GM12878 (cell line): ENCODE results near the gene PARM1. TPM values are rescaled to one million over a fixed set of nuclear protein-coding genes. Genes with fewer than 3 reads are reported as not detected.

ENCODE experiments used
- ATAC-seq: fragments of 200-7000 bp; cut with Tn5 transposase; 3 replicates; pipeline ENCODE4 v1.9.1; 2020; ENCODE audit warnings: mild to moderate bottlenecking, moderate library complexity
- BruUV-seq: library from RNA; stranded (reverse); fragments of 400-500 nt; replicated peaks from 2 replicates; lab custom pipeline; 2021; lab: Mats Ljungman, UMichigan
- CTCF ChIA-PET: fragments of 300-600 bp; sonication (Branson Sonifier 250); formaldehyde crosslinking; extraction: SDS; loops from one replicate; lab custom pipeline; 2021; ENCODE audit warnings: inconsistent platforms; lab: Yijun Ruan, JAX
- POLR2A ChIA-PET: fragments of 350-600 bp; formaldehyde crosslinking; extraction: SDS; loops from one replicate; lab custom pipeline; 2021; ENCODE audit warnings: inconsistent platforms; lab: Charles Lee
- RAD21 ChIA-PET: fragments of 300-600 bp; sonication (Branson Sonifier 250); formaldehyde crosslinking; loops from one replicate; lab custom pipeline; 2023; ENCODE audit warnings: antibody characterized with exemption; ENCODE audit not compliant: unreplicated experiment; lab: Charles Lee
- SMC1A ChIA-PET: fragments of 300-600 bp; sonication (Branson Sonifier 250); formaldehyde crosslinking; loops from one replicate; lab custom pipeline; 2023; ENCODE audit not compliant: unreplicated experiment, uncharacterized antibody; lab: Charles Lee
- DNase-seq: peaks from one replicate; pipeline ENCODE4 v3.0.0-alpha.2; 2011; ENCODE audit warnings: low read depth, low spot score
- FAIRE-seq: peaks from 3 replicates; lab custom pipeline; 2011; peaks lifted over from hg19 to GRCh38; lab: Jason Lieb, UNC
- H2AFZ ChIP-seq: 2 replicates; pipeline ENCODE4 v1.6.0; 2011; ENCODE audit warnings: low read depth, low read length, control low read depth; ENCODE audit not compliant: control insufficient read depth
- H3K27ac ChIP-seq: 2 replicates; pipeline ENCODE4 v1.5.1; 2011; ENCODE audit warnings: control low read depth; ENCODE audit not compliant: control insufficient read depth, insufficient read depth
- H3K27me3 ChIP-seq, 2 experiments: replicated peaks in 1 of 2; 2 replicates each; pipeline versions ENCODE4 v1.6.0 to v1.6.1; 2011; ENCODE audit warnings: low read length in 1 of 2; ENCODE audit not compliant: control insufficient read depth in 2 of 2, insufficient read depth in 2 of 2
- H3K36me3 ChIP-seq, 2 experiments: 2 replicates each; pipeline ENCODE4 v1.5.1; 2011; ENCODE audit warnings: low read length in 1 of 2; ENCODE audit not compliant: control insufficient read depth in 2 of 2, insufficient read depth in 2 of 2
- H3K4me1 ChIP-seq: 2 replicates; pipeline ENCODE4 v1.6.1; 2011; ENCODE audit warnings: mild to moderate bottlenecking, low read length, moderate library complexity, mixed read lengths; ENCODE audit not compliant: control insufficient read depth, insufficient read depth
- H3K4me2 ChIP-seq: 2 replicates; pipeline ENCODE4 v1.6.0; 2011; ENCODE audit warnings: control low read depth; ENCODE audit not compliant: control insufficient read depth, insufficient read depth
- H3K4me3 ChIP-seq: fragments of 200-600 bp; sonication (generic); 2 replicates; pipeline ENCODE4 v1.5.1; 2016
- H3K79me2 ChIP-seq: 2 replicates; pipeline ENCODE4 v1.6.0; 2011; ENCODE audit warnings: low read length; ENCODE audit not compliant: control insufficient read depth, insufficient read depth
- H3K9ac ChIP-seq: 2 replicates; pipeline ENCODE4 v1.8.0; 2011; ENCODE audit warnings: low read length, control low read depth, mixed read lengths; ENCODE audit not compliant: control insufficient read depth, insufficient read depth
- H3K9me3 ChIP-seq: replicated peaks from 3 replicates; pipeline ENCODE4 v1.5.1; 2011; ENCODE audit warnings: mild to moderate bottlenecking, low read length; ENCODE audit not compliant: control insufficient read depth, insufficient read depth
- H4K20me1 ChIP-seq: 2 replicates; pipeline ENCODE4 v1.6.0; 2011; ENCODE audit not compliant: control insufficient read depth, insufficient read depth
- CREM ChIP-seq: IDR thresholded peaks from 2 replicates; pipeline ENCODE4 v1.6.1; 2014; ENCODE audit warnings: antibody characterized with exemption, low read depth
- CUX1 ChIP-seq: IDR thresholded peaks from 2 replicates; pipeline ENCODE4 v1.6.1; 2012; ENCODE audit warnings: improper control_type of control experiment, low read depth, low read length; ENCODE audit not compliant: insufficient replicate concordance
- E2F8 ChIP-seq: fragments of 450-650 bp; IDR thresholded peaks from 2 replicates; pipeline ENCODE4 v1.6.1; 2018; ENCODE audit warnings: mild to moderate bottlenecking, low read depth, moderate library complexity; ENCODE audit not compliant: partially characterized antibody
- PAX8 ChIP-seq: fragments of 450-650 bp; IDR thresholded peaks from 2 replicates; pipeline ENCODE4 v1.6.1; 2017; ENCODE audit warnings: mild to moderate bottlenecking, moderate library complexity
- RB1 ChIP-seq: fragments of 450-650 bp; formaldehyde crosslinking; IDR thresholded peaks from 2 replicates; pipeline ENCODE4 v1.6.1; 2017; ENCODE audit warnings: mild to moderate bottlenecking, borderline replicate concordance
- RBBP5 ChIP-seq: fragments of 200-600 bp; sonication (generic); conservative IDR thresholded peaks from 2 replicates; pipeline ENCODE4 v1.6.1; 2016
- RUNX3 ChIP-seq: IDR thresholded peaks from 2 replicates; pipeline ENCODE4 v1.6.1; 2012; ENCODE audit warnings: low read length, inconsistent platforms
- SIX5 ChIP-seq: IDR thresholded peaks from 2 replicates; pipeline ENCODE4 v1.6.1; 2011; ENCODE audit warnings: mild to moderate bottlenecking, low read depth, low read length, moderate library complexity; ENCODE audit not compliant: severe bottlenecking
- SMAD1 ChIP-seq: fragments of 450-650 bp; IDR thresholded peaks from 2 replicates; pipeline ENCODE4 v1.6.1; 2018; ENCODE audit warnings: mild to moderate bottlenecking, low read depth; ENCODE audit not compliant: partially characterized antibody
- ZNF274 ChIP-seq: IDR thresholded peaks from one replicate; pipeline ENCODE4 v1.8.0; 2011; ENCODE audit not compliant: insufficient read length, insufficient read depth
- WGBS: methylation state at CpG from one replicate; pipeline ENCODE4 v1.1.6; 2016; ENCODE audit warnings: low lambda C conversion rate; ENCODE audit not compliant: insufficient replicate concordance, insufficient coverage; ENCODE audit errors: missing lambda C conversion rate; 5-methylcytosine and 5-hydroxymethylcytosine counted together
- in situ Hi-C: fragments of 300-500 bp; cut with MboI; formaldehyde crosslinking; loops from 9 replicates; pipeline ENCODE4 v1.14.3; 2018; ENCODE audit warnings: mixed read lengths
- intact Hi-C: fragments of 100-400 bp; cut with micrococcal nuclease; formaldehyde crosslinking; loops from one replicate; pipeline ENCODE4 v1.14.2; 2022; ENCODE audit not compliant: unreplicated experiment
- polyA plus RNA-seq, 11 experiments: library from polyadenylated mRNA; depleted of rRNA in 4 of 11; unstranded in 6 of 11; stranded (reverse) in 5 of 11; fragments of >200 nt; fragmentation: Nextera tagmentation in 4 of 11; fragmentation: Illumina TruSeq in 1 of 11; extraction: Ambion mirVana in 4 of 11; extraction: Trizol in 1 of 11; gene quantifications; 1 replicate in 1 of 11; 2 replicates in 10 of 11; pipeline versions ENCODE4 v1.2.1 to v1.2.3, GENCODE V29; 2011 to 2016; ENCODE audit warnings: inconsistent platforms in 2 of 11, missing spikeins in 2 of 11, low read depth in 1 of 11
- total RNA-seq, 4 experiments: library from RNA; depleted of rRNA in 3 of 4; stranded (reverse); fragments of >200 nt in 3 of 4; fragmentation: Illumina TruSeq in 1 of 4; extraction: Trizol in 1 of 4; gene quantifications; 2 replicates each; pipeline versions ENCODE4 v1.2.1 to v1.2.3, GENCODE V29; 2013 to 2021

Gene PARM1
- total and polyA plus RNA-seq, 10 of the 15 experiments (the other 5 are each of a cell fraction or from before 2014, with no cell fraction given), result 13.9 to 56.2 (median 41.3) TPM

GRCh38 chr4:74886484-74886883 lies 46.4 kb upstream of the PARM1 start:
- H3K36me3 ChIP-seq, result no peaks in the 10 kb centered on the region
- BruUV-seq, result no TSS peak
- SMC1A ChIA-PET, result no interaction called here
- FAIRE-seq, result no peak
- H3K4me1 ChIP-seq, result no peaks in the 10 kb centered on the region
- no peak overlapping the region for H3K4me3 ChIP-seq
- WGBS, result 39% methylated on average over 4 of the region's 4 CpGs
- ATAC-seq, result no peak
- TF ChIP-seq ZNF274, result no peak
- no peak for TF ChIP-seq SMAD1
- TF ChIP-seq CREM, result no peak
- no peaks in the 10 kb centered on the region for H3K27me3 ChIP-seq
- H3K9ac ChIP-seq, result no peak overlapping the region
- RAD21 ChIA-PET, result no interaction called here
- CTCF ChIA-PET, result interaction anchor here (3.5 kb wide), 1 partner anchor 12 kb away, joined by 31 read pairs; no protein-coding TSS in a partner anchor
- H4K20me1 ChIP-seq, result no peaks in the 10 kb centered on the region
- no peaks in the 10 kb centered on the region for H3K9me3 ChIP-seq
- H2AFZ ChIP-seq, result no peak overlapping the region
- in situ Hi-C loops, result no loop called here
- H3K79me2 ChIP-seq, result no peaks in the 10 kb centered on the region
- no peak overlapping the region for H3K27ac ChIP-seq
- intact Hi-C loops, result no loop called here
- POLR2A ChIA-PET, result no interaction called here
- no peak overlapping the region for H3K4me2 ChIP-seq
- no peak for DNase-seq

GRCh38 chr4:74890341-74890740 lies 42.6 kb upstream of the PARM1 start:
- Histone ChIP-seq H4K20me1 (no peaks in the 10 kb centered on the region), H3K27ac (no peak overlapping the region), H3K9me3 (no peaks in the 10 kb centered on the region), H3K4me1 (no peaks in the 10 kb centered on the region), H2AFZ (no peak overlapping the region), H3K79me2 (no peaks in the 10 kb centered on the region), H3K27me3 (no peaks in the 10 kb centered on the region), H3K4me3 (no peak overlapping the region), H3K9ac (no peak overlapping the region), H3K36me3 (no peaks in the 10 kb centered on the region), H3K4me2 (no peak overlapping the region)
- no peak for ATAC-seq
- WGBS, result 19% methylated on average over 5 of the region's 5 CpGs
- intact Hi-C loops (no loop called here), in situ Hi-C loops (no loop called here)
- ChIA-PET POLR2A (no interaction called here), CTCF (no interaction called here), RAD21 (interaction anchor here (0.7 kb wide), 1 partner anchor 16 kb away, joined by 4 read pairs; no protein-coding TSS in a partner anchor), SMC1A (no interaction called here)
- no peak for DNase-seq
- no peak for FAIRE-seq
- BruUV-seq, result no TSS peak
- no peak for TF ChIP-seq RUNX3
- no peak for TF ChIP-seq CUX1
- no peak for TF ChIP-seq RB1
- TF ChIP-seq PAX8, result no peak
- TF ChIP-seq SIX5, result no peak
- TF ChIP-seq E2F8, result no peak
- TF ChIP-seq RBBP5, result no peak
